Activated naive CD8-positive, alpha-beta T cell (primary cell): Measurements from ENCODE around the gene SLC9A5.

Experiments used
- H3K27ac Mint-ChIP-seq: one replicate; pipeline ENCODE4 v1.8.0; 2021; ENCODE audit warnings: mixed read lengths
- H3K27me3 Mint-ChIP-seq: one replicate; pipeline ENCODE4 v1.8.0; 2021; ENCODE audit warnings: mixed read lengths
- H3K36me3 Mint-ChIP-seq: one replicate; pipeline ENCODE4 v1.8.0; 2021; ENCODE audit warnings: mixed read lengths
- H3K4me1 Mint-ChIP-seq: one replicate; pipeline ENCODE4 v1.8.0; 2021; ENCODE audit warnings: low read depth, mixed read lengths
- H3K4me3 Mint-ChIP-seq: one replicate; pipeline ENCODE4 v1.8.0; 2021; ENCODE audit warnings: mild to moderate bottlenecking, mixed read lengths
- H3K9me3 Mint-ChIP-seq: one replicate; pipeline ENCODE4 v1.8.0; 2021; ENCODE audit warnings: low read depth, mixed read lengths

The SLC9A5 gene

DNA sequence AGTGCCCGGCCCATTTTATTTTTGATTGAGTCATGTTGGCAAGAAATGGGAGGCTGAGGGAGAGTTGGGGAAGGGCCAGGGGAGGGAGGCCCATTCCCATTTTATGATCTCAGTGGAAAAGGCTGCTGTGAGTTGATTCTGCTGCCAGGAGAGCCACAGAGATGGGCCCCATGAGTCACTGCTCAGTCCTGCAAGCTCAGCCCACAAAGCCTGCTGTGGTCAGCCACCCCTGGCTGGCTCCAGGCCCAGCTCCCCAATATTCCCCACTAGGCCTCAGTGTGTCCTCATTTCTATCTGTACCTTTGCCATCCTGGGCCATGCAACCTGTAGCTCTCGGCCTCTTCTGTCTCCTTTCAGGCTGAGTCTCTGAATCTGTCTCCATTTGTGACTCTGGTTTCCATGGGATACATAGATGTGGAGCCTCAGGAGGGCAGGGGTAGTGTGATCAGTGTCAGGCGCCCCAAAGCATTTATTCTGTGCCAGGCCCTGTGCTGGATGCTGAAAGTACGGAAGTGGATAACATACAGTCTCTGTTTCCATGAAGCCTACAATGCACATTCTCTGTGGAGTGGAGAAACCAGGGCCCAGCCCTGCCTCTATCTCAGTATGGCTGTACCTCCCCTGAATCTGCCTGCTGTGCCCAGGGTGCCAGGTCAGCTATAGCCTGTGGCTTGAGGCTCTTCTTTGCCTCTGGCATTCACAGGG lies 28.7 kb downstream of the SLC9A5 start:
- Mint-ChIP-seq H3K4me3 (peak overlapping the region; percentile 75), H3K36me3 (peaks cover 6% of the 10 kb centered on the region), H3K27ac (peak overlapping the region; percentile 70), H3K9me3 (no peaks in the 10 kb centered on the region), H3K4me1 (peaks cover 15% of the 10 kb centered on the region), H3K27me3 (no peaks in the 10 kb centered on the region)

- Mint-ChIP-seq H3K4me1 (peaks cover 15% of the 10 kb centered on the region), H3K27me3 (no peaks in the 10 kb centered on the region), H3K36me3 (peaks cover 7% of the 10 kb centered on the region), H3K4me3 (peak overlapping the region; percentile 89), H3K27ac (peak overlapping the region; percentile 91), H3K9me3 (no peaks in the 10 kb centered on the region)
Observed at GRCh38 chr16:67277999-67278772, 29.4 kb downstream of the SLC9A5 start.

GRCh38 chr16:67278773-67279295 lies 30.1 kb downstream of the SLC9A5 start:
- peaks cover 9% of the 10 kb centered on the region for H3K36me3 Mint-ChIP-seq
- H3K9me3 Mint-ChIP-seq, result no peaks in the 10 kb centered on the region
- H3K4me3 Mint-ChIP-seq, result peak overlapping the region; percentile 89
- peaks cover 16% of the 10 kb centered on the region for H3K4me1 Mint-ChIP-seq
- peak overlapping the region; percentile 91 for H3K27ac Mint-ChIP-seq
- no peaks in the 10 kb centered on the region for H3K27me3 Mint-ChIP-seq

- H3K9me3 Mint-ChIP-seq, result no peaks in the 10 kb centered on the region
- peaks cover 9% of the 10 kb centered on the region for H3K36me3 Mint-ChIP-seq
- H3K27ac Mint-ChIP-seq, result peak within 1 kb of the TSS; percentile 91
- H3K4me3 Mint-ChIP-seq, result peak within 1 kb of the TSS; percentile 89
- no peaks in the 10 kb centered on the region for H3K27me3 Mint-ChIP-seq
- peaks cover 16% of the 10 kb centered on the region for H3K4me1 Mint-ChIP-seq
Observed at GRCh38 chr16:67279296-67280089, 30.7 kb downstream of the SLC9A5 start, which contains the start of gene PLEKHG4. TSS of gene PLEKHG4 (plus strand) at chr16:67279532. CDS start at chr16:67280045, 513 bp downstream.

DNA sequence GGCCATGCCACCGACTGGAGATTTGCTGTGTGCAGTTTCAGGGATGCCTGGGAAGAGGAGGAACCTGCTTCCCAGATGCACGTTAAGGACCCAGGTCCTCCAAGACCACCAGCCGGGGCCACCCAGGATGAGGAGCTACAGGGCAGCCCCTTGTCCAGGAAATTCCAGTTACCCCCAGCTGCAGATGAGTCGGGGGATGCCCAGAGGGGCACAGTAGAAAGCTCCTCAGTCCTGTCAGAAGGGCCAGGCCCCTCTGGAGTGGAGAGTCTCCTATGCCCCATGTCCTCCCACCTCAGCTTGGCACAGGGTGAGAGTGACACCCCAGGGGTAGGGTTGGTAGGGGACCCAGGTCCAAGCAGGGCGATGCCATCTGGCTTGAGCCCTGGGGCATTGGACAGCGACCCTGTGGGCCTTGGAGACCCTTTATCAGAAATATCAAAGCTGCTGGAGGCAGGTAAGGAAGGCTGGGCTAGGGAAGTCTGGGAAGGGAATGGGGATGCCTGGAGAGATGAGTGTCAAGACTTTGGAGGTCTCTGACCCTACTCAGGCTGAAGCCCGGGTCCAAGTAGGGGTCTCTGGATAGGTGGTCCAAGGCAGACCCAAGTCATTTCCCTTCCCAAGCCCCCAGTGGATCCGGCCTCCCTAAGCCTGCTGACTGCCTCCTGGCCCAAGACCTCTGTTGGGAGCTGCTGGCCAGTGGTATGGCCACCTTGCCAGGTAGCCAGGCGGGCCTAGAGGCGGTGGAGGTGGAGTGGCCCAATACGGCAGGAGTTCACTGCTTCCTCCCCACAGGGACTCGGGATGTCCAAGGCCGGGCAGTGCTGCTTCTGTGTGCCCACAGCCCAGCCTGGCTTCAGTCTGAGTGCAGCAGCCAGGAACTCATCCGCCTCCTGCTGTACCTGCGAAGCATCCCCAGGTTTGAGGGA lies 31.6 kb downstream of the SLC9A5 start:
- Mint-ChIP-seq H3K4me1 (peaks cover 15% of the 10 kb centered on the region), H3K27ac (no peak overlapping the region), H3K4me3 (peak overlapping the region; percentile 59), H3K9me3 (no peaks in the 10 kb centered on the region), H3K27me3 (no peaks in the 10 kb centered on the region), H3K36me3 (peaks cover 8% of the 10 kb centered on the region)

GRCh38 chr16:67281536-67282446 lies 33.0 kb downstream of the SLC9A5 start:
- peaks cover 3% of the 10 kb centered on the region for H3K36me3 Mint-ChIP-seq

GRCh38 chr16:67282447-67282805 lies 33.6 kb downstream of the SLC9A5 start:
- Mint-ChIP-seq H3K4me3 (no peak overlapping the region), H3K36me3 (peaks cover 5% of the 10 kb centered on the region), H3K27ac (no peak overlapping the region), H3K27me3 (no peaks in the 10 kb centered on the region), H3K4me1 (peaks cover 9% of the 10 kb centered on the region), H3K9me3 (no peaks in the 10 kb centered on the region)

More at GRCh38 chr16:67281536-67282446, 33.0 kb downstream of the SLC9A5 start:
- H3K4me1 Mint-ChIP-seq, result peaks cover 9% of the 10 kb centered on the region
- H3K4me3 Mint-ChIP-seq, result no peak overlapping the region
- no peaks in the 10 kb centered on the region for H3K9me3 Mint-ChIP-seq
- H3K27ac Mint-ChIP-seq, result no peak overlapping the region
- H3K27me3 Mint-ChIP-seq, result no peaks in the 10 kb centered on the region

DNA sequence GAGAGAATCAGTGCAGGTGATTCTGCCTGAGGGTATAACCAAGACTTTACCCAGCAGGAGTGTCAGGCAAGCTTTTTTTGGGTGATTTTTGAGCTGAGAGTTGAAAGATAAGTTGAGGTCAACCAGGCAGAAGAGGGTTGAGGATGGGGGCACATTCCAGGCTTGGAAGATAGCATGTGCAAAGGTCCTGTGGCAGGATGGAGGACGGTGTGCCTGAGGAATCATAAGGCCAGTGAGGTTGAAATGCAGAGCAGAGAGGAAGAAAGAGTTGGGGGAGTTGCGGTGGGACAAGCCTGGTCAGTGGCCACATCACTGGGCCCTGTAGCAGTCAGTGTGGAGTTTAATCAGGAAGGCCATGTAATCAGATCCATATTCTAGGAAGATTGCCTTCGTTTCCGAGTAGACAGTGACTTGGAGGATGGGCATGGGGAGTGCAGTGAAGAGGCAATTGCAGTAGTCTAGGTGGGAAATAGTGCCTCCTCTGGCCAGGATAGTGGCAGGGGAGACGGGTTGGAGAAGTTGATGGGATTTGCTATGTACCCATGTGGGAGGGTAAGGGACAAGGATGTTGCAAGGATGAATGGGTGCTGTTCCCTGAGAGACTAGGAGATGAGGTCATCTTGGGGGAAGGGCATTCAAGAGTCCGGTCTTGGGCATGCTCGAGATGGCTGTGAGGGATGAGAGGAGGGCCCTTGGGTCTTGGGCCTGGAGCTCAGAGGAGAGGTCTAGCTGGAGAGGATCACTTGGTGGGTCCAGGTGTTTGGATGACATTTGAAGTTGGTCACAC lies 34.5 kb downstream of the SLC9A5 start:
- Mint-ChIP-seq H3K4me1 (peaks cover 6% of the 10 kb centered on the region), H3K36me3 (peaks cover 5% of the 10 kb centered on the region), H3K27me3 (no peaks in the 10 kb centered on the region), H3K4me3 (no peak overlapping the region), H3K27ac (peak overlapping the region; percentile 18), H3K9me3 (no peaks in the 10 kb centered on the region)

GRCh38 chr16:67283826-67284555 lies 35.2 kb downstream of the SLC9A5 start:
- H3K27ac Mint-ChIP-seq, result no peak overlapping the region
- H3K4me3 Mint-ChIP-seq, result no peak overlapping the region
- peaks cover 5% of the 10 kb centered on the region for H3K36me3 Mint-ChIP-seq
- H3K27me3 Mint-ChIP-seq, result no peaks in the 10 kb centered on the region
- H3K9me3 Mint-ChIP-seq, result no peaks in the 10 kb centered on the region
- H3K4me1 Mint-ChIP-seq, result peaks cover 4% of the 10 kb centered on the region

DNA sequence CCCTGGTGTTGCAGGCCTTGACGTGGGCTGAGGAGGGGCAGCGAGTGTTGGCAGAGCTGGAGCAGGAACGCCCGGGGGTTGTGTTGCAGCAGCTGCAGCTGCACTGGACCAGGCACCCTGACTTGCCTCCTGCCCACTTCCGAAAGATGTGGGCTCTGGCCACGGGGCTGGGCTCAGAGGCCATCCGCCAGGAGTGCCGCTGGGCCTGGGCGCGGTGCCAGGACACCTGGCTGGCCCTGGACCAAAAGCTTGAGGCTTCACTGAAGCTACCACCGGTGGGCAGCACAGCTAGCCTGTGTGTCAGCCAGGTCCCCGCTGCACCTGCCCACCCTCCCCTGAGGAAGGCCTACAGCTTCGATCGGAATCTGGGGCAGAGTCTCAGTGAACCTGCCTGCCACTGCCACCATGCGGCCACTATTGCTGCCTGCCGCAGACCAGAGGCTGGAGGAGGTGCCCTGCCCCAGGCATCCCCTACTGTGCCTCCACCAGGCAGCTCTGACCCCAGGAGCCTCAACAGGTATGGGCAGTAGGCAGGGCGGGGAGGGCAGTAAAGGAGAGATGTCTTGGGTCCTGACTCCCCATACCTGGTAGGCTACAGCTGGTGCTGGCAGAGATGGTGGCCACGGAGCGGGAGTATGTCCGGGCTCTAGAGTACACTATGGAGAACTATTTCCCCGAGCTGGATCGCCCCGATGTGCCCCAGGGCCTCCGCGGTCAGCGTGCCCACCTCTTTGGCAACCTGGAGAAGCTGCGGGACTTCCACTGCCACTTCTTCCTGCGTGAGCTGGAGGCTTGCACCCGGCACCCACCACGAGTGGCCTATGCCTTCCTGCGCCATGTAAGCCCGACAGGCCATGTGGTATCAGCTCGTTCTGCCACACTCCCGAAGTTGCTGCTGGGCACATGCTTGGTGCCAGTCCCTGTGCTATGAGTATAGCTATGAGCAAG lies 36.2 kb downstream of the SLC9A5 start:
- Mint-ChIP-seq H3K27me3 (no peaks in the 10 kb centered on the region), H3K36me3 (peaks cover 5% of the 10 kb centered on the region), H3K4me1 (peaks cover 6% of the 10 kb centered on the region), H3K4me3 (no peak overlapping the region), H3K9me3 (no peaks in the 10 kb centered on the region), H3K27ac (no peak overlapping the region)

- H3K27ac Mint-ChIP-seq, result no peak overlapping the region
- H3K4me1 Mint-ChIP-seq, result peaks cover 4% of the 10 kb centered on the region
- no peaks in the 10 kb centered on the region for H3K27me3 Mint-ChIP-seq
- peaks cover 5% of the 10 kb centered on the region for H3K36me3 Mint-ChIP-seq
- no peak overlapping the region for H3K4me3 Mint-ChIP-seq
- H3K9me3 Mint-ChIP-seq, result no peaks in the 10 kb centered on the region
Observed at GRCh38 chr16:67286441-67287235, 37.9 kb downstream of the SLC9A5 start.
